ENCODE results near the gene GPR62.
A peak's percentile ranks its signal among the peaks of the same experiment; 100 is the strongest.

The GPR62 gene

DNA sequence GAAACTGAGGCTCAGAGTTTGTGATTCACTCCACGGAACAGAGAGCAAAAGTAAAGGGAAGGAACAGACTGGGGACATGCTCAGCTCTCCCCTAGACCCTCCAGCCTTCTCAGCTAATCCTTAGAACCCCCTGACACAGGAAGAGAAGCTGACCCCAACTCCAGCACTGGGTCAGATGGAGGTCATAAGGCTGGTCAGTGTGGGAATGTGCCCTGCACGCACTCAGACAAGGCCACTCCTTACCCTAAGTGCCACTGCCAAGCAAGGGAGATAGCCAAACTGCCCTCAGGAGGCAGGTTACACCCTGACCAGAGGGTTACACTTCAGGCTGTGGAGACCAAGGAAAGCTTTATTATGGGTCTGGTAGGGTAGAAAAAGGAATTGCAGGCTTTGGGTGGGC is 39.3 kb downstream of the GPR62 start:
- no peak for ATAC-seq

GRCh38 chr3:51995346-51996163 is 40.4 kb downstream of the GPR62 start, which contains the start of gene RPL29:
TSS of gene RPL29 (minus strand) at chr3:51995895. CDS start at chr3:51995461, 434 bp downstream.
- ATAC-seq = peak; percentile 89 to 95

DNA sequence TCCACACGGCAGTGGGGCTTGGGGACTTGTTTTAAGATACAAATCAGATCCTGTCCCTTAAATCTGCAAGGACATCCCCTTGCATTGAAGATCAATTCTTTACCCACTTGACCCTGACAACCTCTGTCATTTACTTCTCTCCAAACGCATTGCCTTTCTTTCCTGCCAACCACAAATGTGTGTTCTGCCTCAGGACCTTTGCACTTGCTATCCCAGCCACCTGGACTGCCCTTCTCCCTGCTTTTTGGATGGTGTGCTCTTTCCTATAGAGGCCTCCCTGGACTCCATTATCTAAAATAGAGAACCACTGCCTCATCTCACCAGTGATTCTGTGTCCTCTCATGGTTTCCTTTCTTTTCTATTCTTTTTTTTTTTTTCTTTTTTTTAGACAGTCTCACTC is 42.0 kb downstream of the GPR62 start:
- ATAC-seq = no peak

- ATAC-seq = no peak
Measured at GRCh38 chr3:51997935-51998596, 42.9 kb downstream of the GPR62 start.

- no peak for ATAC-seq
Measured at GRCh38 chr3:51998774-51999173, 43.6 kb downstream of the GPR62 start.

GRCh38 chr3:51999846-52000245 is 44.7 kb downstream of the GPR62 start:
- no peak for ATAC-seq

- ATAC-seq = peak; percentile 95 to 96
Measured at GRCh38 chr3:52001443-52001974, 46.3 kb downstream of the GPR62 start.

- no peak for ATAC-seq
Measured at GRCh38 chr3:52002748-52003147, 47.6 kb downstream of the GPR62 start.

- no peak for ATAC-seq
Measured at GRCh38 chr3:52004163-52004787, 49.1 kb downstream of the GPR62 start.

DNA sequence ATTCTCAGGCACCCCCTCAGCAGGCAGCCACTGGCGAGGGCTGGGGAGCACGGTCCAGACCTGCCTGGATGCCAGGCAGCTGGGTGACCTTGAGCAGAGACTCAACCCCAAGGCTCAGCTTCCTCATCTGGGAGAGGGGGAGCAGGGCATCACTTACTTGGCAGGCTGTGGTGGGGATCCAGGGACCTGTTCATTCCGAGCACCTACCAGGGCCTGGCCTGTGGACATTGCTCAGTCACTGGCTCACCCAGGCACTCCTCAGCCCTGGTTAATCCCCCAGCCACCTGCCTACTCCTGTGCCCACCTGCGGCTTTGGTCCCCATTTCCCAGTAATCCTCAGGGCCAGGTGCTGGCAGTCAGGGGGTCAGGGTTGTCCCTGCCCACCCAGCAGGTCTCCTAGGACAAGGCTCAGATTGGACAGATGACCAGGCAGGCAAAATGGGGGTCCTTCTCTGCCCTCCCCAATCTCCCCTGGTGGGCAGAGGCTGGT is 49.8 kb downstream of the GPR62 start:
- ATAC-seq = no peak

GRCh38 chr3:52005571-52005986 is 50.4 kb downstream of the GPR62 start:
- ATAC-seq = no peak

DNA sequence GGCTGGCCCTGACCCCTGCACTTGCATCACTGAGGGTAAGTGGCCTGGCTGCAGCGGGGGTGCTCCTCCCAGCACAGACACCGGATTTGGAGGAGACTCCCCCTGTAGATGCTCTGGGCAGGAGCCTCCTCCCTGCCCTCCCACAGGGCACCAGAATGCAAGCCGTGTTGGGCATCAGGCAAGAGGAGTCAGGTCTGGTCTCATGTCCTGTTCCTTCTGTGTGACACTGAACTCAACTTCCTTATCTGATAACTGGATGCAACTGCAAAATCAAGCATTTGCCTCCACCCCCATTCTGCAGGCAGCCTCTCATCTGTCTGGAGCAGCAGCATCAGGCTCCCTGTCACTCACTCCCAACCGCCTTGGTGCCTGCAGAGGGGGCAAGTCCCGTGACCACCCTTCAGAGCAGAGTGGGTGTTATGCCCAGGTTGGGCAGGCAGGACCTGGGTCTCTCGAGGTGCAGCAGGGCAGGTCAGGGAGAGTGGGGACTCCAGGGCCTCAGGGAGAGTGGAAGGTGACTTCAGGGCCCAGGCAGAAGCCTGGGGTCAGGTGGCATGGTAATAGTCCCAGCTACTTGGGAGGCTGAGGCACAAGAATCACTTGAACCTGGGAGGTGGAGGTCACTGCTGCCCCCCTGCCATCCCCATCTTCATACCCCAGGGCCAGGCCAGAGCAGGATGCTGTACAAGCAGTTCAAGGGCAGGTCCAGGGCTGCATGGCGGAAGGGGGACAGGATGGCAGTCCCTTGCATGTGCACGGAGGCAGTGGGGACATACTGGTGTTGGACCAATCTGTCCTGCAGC is 51.0 kb downstream of the GPR62 start:
- ATAC-seq = no peak

GRCh38 chr3:52006820-52007133 is 51.6 kb downstream of the GPR62 start:
- no peak for ATAC-seq
